H1 (cell line): Measurements from ENCODE around the gene PDGFB. TPM values are rescaled to one million over a fixed set of nuclear protein-coding genes. Genes with fewer than 3 reads are reported as not detected.
A peak's percentile ranks its signal among the peaks of the same experiment; 100 is the strongest.

ENCODE experiments used
- CTCF ChIA-PET: fragments of 300-600 bp; sonication (Branson Sonifier 250); formaldehyde crosslinking; loops from one replicate; lab custom pipeline; 2021; ENCODE audit not compliant: partially characterized antibody; lab: Charles Lee
- POLR2A ChIA-PET: fragments of 300-600 bp; sonication (Branson Sonifier 250); formaldehyde crosslinking; loops from one replicate; lab custom pipeline; 2021; ENCODE audit warnings: inconsistent platforms; ENCODE audit not compliant: partially characterized antibody; lab: Charles Lee
- DNase-seq, 2 experiments: peaks; one replicate each; pipeline versions ENCODE4 v3.0.0 to v3.0.0-alpha.2; 2010 to 2022; ENCODE audit warnings: low spot score in 2 of 2, low read depth in 1 of 2, mixed read lengths in 1 of 2
- FAIRE-seq: peaks from 2 replicates; lab custom pipeline; 2011; peaks lifted over from hg19 to GRCh38; lab: Jason Lieb, UNC
- H2AFZ ChIP-seq: 2 replicates; pipeline ENCODE4 v1.8.1; 2012; ENCODE audit warnings: low read length, inconsistent platforms
- H2AK5ac ChIP-seq: 2 replicates; pipeline ENCODE4 v1.6.1; 2013; ENCODE audit warnings: low read depth, low read length
- H2BK120ac ChIP-seq: replicated peaks from 2 replicates; pipeline ENCODE3; 2013; ENCODE audit warnings: low read depth, low read length, inconsistent platforms
- H2BK12ac ChIP-seq: 2 replicates; pipeline ENCODE4 v1.6.1; 2013; ENCODE audit warnings: low read depth, low read length
- H2BK15ac ChIP-seq: 2 replicates; pipeline ENCODE4 v1.6.1; 2013; ENCODE audit warnings: low read length
- H2BK20ac ChIP-seq: 2 replicates; pipeline ENCODE4 v1.6.1; 2013; ENCODE audit warnings: low read length
- H2BK5ac ChIP-seq: 2 replicates; pipeline ENCODE4 v1.6.1; 2013; ENCODE audit warnings: low read depth, low read length
- H3K14ac ChIP-seq: 2 replicates; pipeline ENCODE4 v1.6.1; 2013; ENCODE audit warnings: inconsistent platforms; ENCODE audit not compliant: insufficient read length
- H3K18ac ChIP-seq: 2 replicates; pipeline ENCODE4 v1.6.1; 2013; ENCODE audit warnings: low read length; ENCODE audit errors: extremely low read depth
- H3K23ac ChIP-seq: 2 replicates; pipeline ENCODE4 v1.6.1; 2013; ENCODE audit warnings: inconsistent platforms; ENCODE audit not compliant: insufficient read length
- H3K23me2 ChIP-seq: 2 replicates; pipeline ENCODE4 v1.6.1; 2013; ENCODE audit warnings: low read depth, low read length
- H3K27ac ChIP-seq: 2 replicates; pipeline ENCODE4 v1.6.1; 2011; ENCODE audit warnings: low read depth, low read length, inconsistent platforms
- H3K27me3 ChIP-seq, 4 experiments: replicated peaks in 1 of 4; 1 replicate in 1 of 4; 2 replicates in 3 of 4; pipeline versions ENCODE4 v1.6.1 to v1.8.1; 2011 to 2013; ENCODE audit warnings: low read length in 3 of 4, mild to moderate bottlenecking in 3 of 4, inconsistent platforms in 2 of 4, mixed read lengths in 2 of 4, moderate library complexity in 1 of 4; ENCODE audit not compliant: control insufficient read depth in 3 of 4, insufficient read depth in 3 of 4; ENCODE audit errors: extremely low read depth in 1 of 4
- H3K36me3 ChIP-seq, 4 experiments: 2 replicates each; pipeline versions ENCODE4 v1.6.1 to v1.8.1; 2011 to 2013; ENCODE audit warnings: mild to moderate bottlenecking in 4 of 4, low read length in 3 of 4, moderate library complexity in 2 of 4, control low read depth in 1 of 4, inconsistent platforms in 1 of 4; ENCODE audit not compliant: insufficient read depth in 4 of 4, control insufficient read depth in 2 of 4
- H3K4ac ChIP-seq: replicated peaks from 2 replicates; pipeline ENCODE3; 2013; ENCODE audit warnings: low read length, low read depth, mixed read lengths, inconsistent platforms; ENCODE audit not compliant: insufficient read length
- H3K4me1 ChIP-seq, 4 experiments: replicated peaks in 1 of 4; 1 replicate in 1 of 4; 2 replicates in 3 of 4; pipeline versions ENCODE4 v1.6.1 to v1.8.1; 2011 to 2013; ENCODE audit warnings: low read length in 3 of 4, inconsistent platforms in 2 of 4, mixed read lengths in 1 of 4; ENCODE audit not compliant: insufficient read depth in 4 of 4, control insufficient read depth in 3 of 4
- H3K4me2 ChIP-seq, 2 experiments: 2 replicates each; pipeline versions ENCODE4 v1.6.1 to v1.8.1; 2011 to 2013; ENCODE audit warnings: low read depth in 2 of 2, low read length in 2 of 2, control low read depth in 1 of 2, inconsistent platforms in 1 of 2, mild to moderate bottlenecking in 1 of 2; ENCODE audit not compliant: insufficient read depth in 1 of 2
- H3K4me3 ChIP-seq, 4 experiments: fragments of 200-600, 300-600 bp in 1 of 4; sonication (generic), shearing (Covaris generic), sonication (Bioruptor Twin) in 1 of 4; 2 replicates each; pipeline versions ENCODE4 v1.5.1 to v1.8.1; 2011 to 2016; ENCODE audit warnings: low read length in 4 of 4, low read depth in 3 of 4, control low read depth in 2 of 4, inconsistent platforms in 2 of 4, mild to moderate bottlenecking in 2 of 4, mixed read lengths in 1 of 4, moderate library complexity in 1 of 4; ENCODE audit not compliant: insufficient read depth in 2 of 4; ENCODE audit errors: extremely low read depth in 1 of 4
- H3K56ac ChIP-seq: replicated peaks from 2 replicates; pipeline ENCODE3; 2013; ENCODE audit warnings: low read depth, mild to moderate bottlenecking, mixed read lengths, low read length, inconsistent platforms; ENCODE audit not compliant: insufficient read length
- H3K79me1 ChIP-seq: 2 replicates; pipeline ENCODE4 v1.6.1; 2013; ENCODE audit warnings: low read depth, low read length, control low read depth
- H3K79me2 ChIP-seq, 2 experiments: 2 replicates each; pipeline versions ENCODE4 v1.6.1 to v1.8.1; 2012 to 2013; ENCODE audit warnings: low read length in 2 of 2, mild to moderate bottlenecking in 2 of 2, inconsistent platforms in 1 of 2; ENCODE audit not compliant: insufficient read depth in 2 of 2, control insufficient read depth in 1 of 2
- H3K9ac ChIP-seq, 4 experiments: replicated peaks in 1 of 4; 1 replicate in 1 of 4; 2 replicates in 3 of 4; pipeline versions ENCODE4 v1.6.1 to v1.8.1; 2011 to 2013; ENCODE audit warnings: low read depth in 3 of 4, low read length in 3 of 4, control low read depth in 2 of 4, mild to moderate bottlenecking in 2 of 4, moderate library complexity in 2 of 4, inconsistent platforms in 1 of 4; ENCODE audit errors: extremely low read depth in 1 of 4
- H3K9me3 ChIP-seq, 2 experiments: 2 replicates each; pipeline versions ENCODE4 v1.6.1 to v1.8.1; 2012 to 2013; ENCODE audit warnings: mild to moderate bottlenecking in 2 of 2, moderate library complexity in 2 of 2, control low read depth in 1 of 2, inconsistent platforms in 1 of 2, low read depth in 1 of 2, low read length in 1 of 2, mixed read lengths in 1 of 2; ENCODE audit not compliant: insufficient read depth in 2 of 2
- H4K20me1 ChIP-seq, 2 experiments: replicated peaks in 1 of 2; 2 replicates each; pipeline versions ENCODE3 to v1.8.1; 2011 to 2013; ENCODE audit warnings: inconsistent platforms in 2 of 2, low read length in 2 of 2, mild to moderate bottlenecking in 1 of 2; ENCODE audit not compliant: insufficient read depth in 2 of 2, control insufficient read depth in 1 of 2
- H4K5ac ChIP-seq: 2 replicates; pipeline ENCODE4 v1.6.1; 2013; ENCODE audit warnings: low read length, low read depth, mixed read lengths, inconsistent platforms; ENCODE audit not compliant: insufficient read length
- H4K8ac ChIP-seq: 2 replicates; pipeline ENCODE4 v1.8.0; 2013; ENCODE audit warnings: mild to moderate bottlenecking, moderate library complexity, low read length, inconsistent platforms; ENCODE audit not compliant: insufficient read depth; ENCODE audit errors: extremely low read depth
- H4K91ac ChIP-seq: replicated peaks from 2 replicates; pipeline ENCODE3; 2013; ENCODE audit warnings: low read length, mixed read lengths, inconsistent platforms; ENCODE audit not compliant: insufficient read length
- SP1 ChIP-seq: IDR thresholded peaks from 2 replicates; pipeline ENCODE4 v1.6.1; 2011; ENCODE audit warnings: low read depth, low read length
- WGBS, 2 experiments: shearing (Covaris generic) in 1 of 2; methylation state at CpG; one replicate each; pipeline versions ENCODE4 v1.1.6 to v1.1.7; 2013 to 2015; ENCODE audit warnings: low lambda C conversion rate in 2 of 2, mixed read lengths in 2 of 2, inconsistent platforms in 1 of 2, low coverage in 1 of 2, missing lambda C conversion rate in 1 of 2; ENCODE audit not compliant: insufficient replicate concordance in 2 of 2, insufficient coverage in 1 of 2, insufficient read length in 1 of 2; ENCODE audit errors: extremely low coverage in 1 of 2, missing lambda C conversion rate in 1 of 2; 5-methylcytosine and 5-hydroxymethylcytosine counted together
- polyA plus RNA-seq, 7 experiments: library from polyadenylated mRNA; depleted of rRNA in 3 of 7; stranded (reverse) in 5 of 7; unstranded in 2 of 7; fragments of >200 nt in 5 of 7; fragments of 200-250 nt in 2 of 7; gene quantifications; 1 replicate in 5 of 7; 2 replicates in 1 of 7; 4 replicates in 1 of 7; pipeline versions ENCODE4 v1.2.1 to v1.2.3, GENCODE V29; 2011 to 2013; ENCODE audit warnings: missing spikeins in 2 of 7, mixed read lengths in 2 of 7
- total RNA-seq: library from RNA; stranded (reverse); fragmentation: NEBNext Ultra II Directional; extraction: Animal tissue kit (Norgen Biotek cat#: 25700); gene quantifications from 2 replicates; pipeline ENCODE4 v1.2.1, GENCODE V29; 2021
- TF ChIP-seq, protein P1 (sequence below): IDR thresholded peaks from 2 replicates; pipeline ENCODE4 v1.6.1; 2012; ENCODE audit warnings: inconsistent platforms

PDGFB gene
- total and polyA plus RNA-seq, 2 of the 8 experiments (the other 6 are each of a cell fraction or from before 2014, with no cell fraction given) = 3.9 to 8.5 TPM

DNA sequence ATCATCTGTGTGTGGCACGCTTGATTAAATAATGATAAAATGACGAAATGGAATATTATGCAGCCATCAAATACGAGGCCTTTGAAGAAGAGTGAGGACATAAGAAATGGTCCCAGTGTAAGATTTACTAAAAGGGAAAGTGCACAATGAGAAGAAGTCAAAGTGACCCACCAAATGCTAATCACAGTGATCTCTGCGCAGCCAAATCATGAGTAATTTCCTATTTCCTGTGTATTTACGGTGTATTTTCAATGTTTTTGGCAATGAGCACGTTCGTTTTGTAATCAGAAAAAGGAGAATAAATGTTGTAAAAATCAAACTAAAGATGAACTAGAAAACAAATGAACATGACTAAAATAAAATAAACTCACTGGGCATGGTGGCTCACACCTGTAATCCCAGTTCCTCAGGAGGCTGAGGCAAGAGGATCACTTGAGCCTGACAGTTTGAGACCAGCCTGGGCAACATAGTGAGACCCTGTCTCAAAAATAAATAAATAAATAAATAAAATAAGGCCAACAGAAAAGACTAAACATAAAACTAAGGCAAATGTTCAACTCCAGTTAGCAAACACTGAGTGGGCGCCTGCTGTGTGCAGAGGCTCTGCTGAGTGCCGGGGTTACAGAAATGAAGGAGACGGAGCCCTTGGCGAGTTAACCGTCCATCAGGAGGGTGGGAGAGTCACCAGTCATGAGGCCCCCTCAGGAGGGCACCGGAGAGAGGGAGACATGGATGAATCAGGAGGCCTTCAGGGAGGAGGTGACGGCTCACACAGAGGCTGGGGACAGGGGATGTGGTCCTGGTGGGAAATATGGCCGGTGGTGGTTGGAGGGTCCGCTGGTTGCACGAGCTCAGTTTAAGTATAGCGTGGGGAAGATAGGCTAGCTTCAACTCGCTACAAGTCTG, 66.3 kb downstream of the PDGFB start:
- H2BK15ac ChIP-seq = no peak overlapping the region
- H2AFZ ChIP-seq = no peak overlapping the region
- no peaks in the 10 kb centered on the region for H3K27me3 ChIP-seq
- H3K9me3 ChIP-seq = no peaks in the 10 kb centered on the region
- no peaks in the 10 kb centered on the region for H4K20me1 ChIP-seq
- no peak for DNase-seq
- H3K4me2 ChIP-seq = no peak overlapping the region
- FAIRE-seq = no peak
- no peak for TF ChIP-seq SP1
- TF ChIP-seq, protein P1, sequence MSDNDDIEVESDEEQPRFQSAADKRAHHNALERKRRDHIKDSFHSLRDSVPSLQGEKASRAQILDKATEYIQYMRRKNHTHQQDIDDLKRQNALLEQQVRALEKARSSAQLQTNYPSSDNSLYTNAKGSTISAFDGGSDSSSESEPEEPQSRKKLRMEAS = no peak
- TF ChIP-seq, all 59 proteins: peak for 0
- Histone ChIP-seq H3K23ac (no peak overlapping the region), H2BK20ac (peak overlapping the region; percentile 100; the same call in 1 of the 2 replicates), H3K4me1 (peaks cover 19 to 49% (median 44%) of the 10 kb centered on the region in 4 experiments), H4K5ac (peak overlapping the region; percentile 9), H3K79me1 (no peaks in the 10 kb centered on the region), H3K36me3 (no peaks in the 10 kb centered on the region), H3K79me2 (no peaks in the 10 kb centered on the region), H4K91ac (peak overlapping the region; percentile 86), H3K23me2 (no peaks in the 10 kb centered on the region; the same call in 1 of the 2 replicates), H2BK5ac (peak overlapping the region; percentile 100; the same call in 1 of the 2 replicates), H3K4me3 (no peak overlapping the region), H4K8ac (no peak overlapping the region; the same call in 1 of the 2 replicates), H2BK12ac (peak overlapping the region; percentile 100), H3K18ac (peak overlapping the region; percentile 76), H3K56ac (no peak overlapping the region), H3K27ac (no peak overlapping the region), H2BK120ac (peak overlapping the region; percentile 44), H3K4ac (peak overlapping the region; percentile 17), H3K9ac (no peak overlapping the region), H2AK5ac (peak overlapping the region; percentile 99; the same call in 1 of the 2 replicates), H3K14ac (no peak overlapping the region)
- POLR2A ChIA-PET = interaction anchor here (0.6 to 11.8 kb wide), 12 partner anchors 9 to 353 kb away, joined by 3 to 313 read pairs (median 4); partner anchors contain the start of gene RPL3
- CTCF ChIA-PET = interaction anchor here (0.9 to 6.0 kb wide), 11 partner anchors 7 to 139 kb away, joined by 3 to 48 read pairs (median 4); no protein-coding TSS in a partner anchor
- 92% methylated on average over 19 of the region's 19 CpGs; no CpG with 5 or more reads in 1 of the 2 experiments for WGBS, 2 experiments
